Measurements from ENCODE around the gene SLC2A6.

The SLC2A6 gene

DNA sequence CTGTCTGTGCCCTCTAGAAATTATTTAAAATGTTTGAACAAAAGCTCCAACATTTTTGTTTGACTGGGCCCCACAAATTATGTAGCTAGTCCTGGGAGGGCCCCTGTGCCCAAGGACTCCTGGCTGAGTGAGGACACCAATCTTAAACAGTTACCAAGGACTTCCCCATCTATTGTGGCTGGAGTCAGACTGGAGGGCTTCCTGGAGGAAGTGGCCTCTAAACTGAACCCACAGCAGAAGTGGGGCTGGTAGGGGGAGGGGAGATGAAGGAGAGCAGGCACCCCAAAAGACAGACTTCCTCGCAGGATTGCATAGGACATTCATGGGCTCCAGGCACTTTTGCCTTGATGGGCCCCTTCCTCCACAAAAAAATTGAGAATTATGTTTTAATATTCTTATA is 48.7 kb downstream of the SLC2A6 start:
- FAIRE-seq: no peak

DNA sequence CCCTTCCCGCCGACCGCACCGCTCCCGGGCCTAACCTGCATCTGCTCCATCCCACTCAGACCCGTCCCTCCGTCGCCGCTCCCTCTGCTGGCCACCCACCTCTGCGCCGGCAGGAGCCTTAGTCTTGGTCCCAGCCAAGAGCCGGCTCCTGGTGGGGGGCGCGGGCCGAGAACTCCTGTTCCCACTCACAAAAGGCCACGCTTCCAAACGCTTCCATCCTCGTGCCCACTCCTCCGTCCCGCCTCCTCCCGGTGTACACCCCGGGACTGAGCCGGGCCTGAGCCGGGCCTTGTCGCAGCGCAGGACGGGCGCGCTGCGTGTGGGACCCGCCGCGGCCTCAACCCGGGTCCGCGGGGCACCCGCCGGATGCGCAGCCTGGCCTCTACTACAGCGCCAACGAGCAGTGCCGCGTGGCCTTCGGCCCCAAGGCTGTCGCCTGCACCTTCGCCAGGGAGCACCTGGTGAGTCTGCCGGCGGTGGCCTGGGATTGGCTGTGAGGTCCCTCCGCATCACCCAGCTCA is 49.2 kb downstream of the SLC2A6 start:
- FAIRE-seq: no peak

DNA sequence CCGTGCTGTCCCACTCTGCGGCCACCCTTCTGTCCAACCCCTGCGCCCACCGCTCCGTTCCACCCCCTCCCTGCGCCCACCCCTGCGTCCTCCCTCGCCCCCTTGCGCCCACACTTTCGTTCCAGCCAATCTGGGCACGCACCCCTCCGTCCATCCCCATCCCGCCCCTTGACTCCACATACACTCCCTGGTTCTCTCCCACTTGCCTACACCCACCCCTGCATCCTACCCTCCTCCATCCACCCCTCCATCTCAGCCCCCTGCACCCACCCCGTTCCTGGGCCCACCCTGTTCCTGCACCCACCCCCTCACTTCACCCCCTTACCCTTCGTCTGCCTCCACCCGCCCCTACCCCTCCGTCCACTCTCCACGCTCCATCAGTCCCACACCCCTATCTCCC is 49.7 kb downstream of the SLC2A6 start:
- no peak for FAIRE-seq

DNA sequence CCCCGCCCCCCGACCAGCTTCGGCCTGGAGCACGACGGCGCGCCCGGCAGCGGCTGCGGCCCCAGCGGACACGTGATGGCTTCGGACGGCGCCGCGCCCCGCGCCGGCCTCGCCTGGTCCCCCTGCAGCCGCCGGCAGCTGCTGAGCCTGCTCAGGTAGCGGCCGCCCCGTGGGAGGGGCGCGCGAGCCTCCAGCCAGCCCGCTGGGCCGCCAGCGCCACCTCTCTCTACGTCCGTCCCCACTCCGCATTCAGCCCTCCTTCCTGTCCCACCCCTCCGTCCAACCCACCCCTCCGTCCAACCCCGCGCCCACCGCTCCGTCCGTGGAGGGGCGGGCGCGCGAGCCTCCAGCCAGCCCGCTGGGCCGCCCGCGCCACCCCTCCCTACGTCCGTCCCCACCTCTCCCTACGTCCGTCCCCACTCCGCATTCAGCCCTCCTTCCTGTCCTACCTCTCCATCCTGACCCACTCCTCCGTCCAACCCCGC is 50.2 kb downstream of the SLC2A6 start:
- FAIRE-seq: no peak

DNA sequence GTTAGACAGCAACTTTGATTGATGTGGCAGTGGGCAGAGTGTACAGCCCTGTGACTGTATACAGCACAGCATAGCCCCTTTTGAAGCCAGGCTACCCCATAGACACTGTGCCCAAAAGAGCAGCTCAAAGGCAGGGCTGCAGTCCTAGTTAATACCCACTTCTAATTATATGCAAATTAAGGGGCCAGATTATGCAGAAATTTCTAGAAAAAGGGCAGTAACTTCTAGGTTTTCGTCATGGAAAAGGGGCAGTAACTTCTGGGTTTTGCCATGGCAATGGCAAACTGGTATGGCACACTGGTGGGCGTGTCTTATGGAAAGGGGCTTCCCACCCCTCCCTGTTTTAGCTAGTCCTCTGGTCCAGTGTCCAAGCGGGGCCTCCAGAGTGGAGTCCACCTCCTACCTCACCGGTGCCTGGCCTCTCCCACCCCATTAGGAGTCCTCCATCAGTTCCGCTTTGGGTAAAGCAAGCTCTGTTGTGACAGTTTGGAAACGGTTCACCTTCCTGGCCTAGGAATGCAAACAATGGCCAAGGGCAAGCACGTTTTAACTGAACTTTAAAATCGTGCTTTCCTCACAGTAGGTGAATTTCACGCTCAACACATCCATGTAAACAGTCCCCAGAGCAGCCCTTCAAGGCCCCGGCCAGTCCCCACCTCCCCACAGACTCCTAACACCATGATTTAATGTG is 51.1 kb downstream of the SLC2A6 start:
- no peak for FAIRE-seq

DNA sequence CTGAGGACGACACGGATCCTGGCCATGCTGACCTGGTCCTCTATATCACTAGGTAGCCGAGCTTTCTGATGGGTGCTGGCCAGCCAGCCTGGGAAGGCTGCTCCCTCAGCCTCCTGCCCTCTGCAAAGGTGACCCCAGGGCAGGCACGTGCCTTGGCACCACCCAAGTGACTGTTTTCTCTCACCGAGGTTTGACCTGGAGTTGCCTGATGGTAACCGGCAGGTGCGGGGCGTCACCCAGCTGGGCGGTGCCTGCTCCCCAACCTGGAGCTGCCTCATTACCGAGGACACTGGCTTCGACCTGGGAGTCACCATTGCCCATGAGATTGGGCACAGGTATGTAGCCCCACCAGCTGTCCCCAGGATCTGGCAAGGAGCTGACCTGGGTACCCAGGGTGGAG is 52.9 kb downstream of the SLC2A6 start:
- no peak for FAIRE-seq

DNA sequence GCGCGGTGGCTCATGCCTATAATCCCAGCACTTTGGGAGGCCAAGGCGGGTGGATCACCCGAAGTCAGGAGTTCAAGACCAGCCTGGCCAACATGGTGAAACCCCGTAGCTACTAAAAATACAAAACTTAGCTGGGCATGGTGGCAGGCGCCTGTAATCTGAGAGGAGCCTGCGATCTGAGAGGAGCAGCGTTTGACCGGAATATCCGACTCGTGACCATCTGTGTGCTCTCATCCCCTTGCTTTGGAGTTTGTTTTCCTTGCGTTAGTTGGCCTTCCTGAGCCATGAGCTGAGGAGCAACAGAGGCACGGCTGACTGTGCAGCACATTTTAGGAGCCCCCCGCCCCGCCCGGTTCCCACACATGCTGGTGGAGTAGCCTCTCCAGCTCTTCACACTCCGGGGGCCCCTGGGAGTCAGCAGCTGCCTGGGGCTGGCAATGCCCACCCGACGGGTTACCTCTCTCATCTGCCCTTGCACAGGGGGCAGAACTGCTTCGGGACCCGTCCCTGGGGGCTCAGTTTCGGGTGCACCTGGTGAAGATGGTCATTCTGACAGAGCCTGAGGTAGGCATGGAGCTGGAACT is 53.8 kb downstream of the SLC2A6 start:
- FAIRE-seq: no peak

DNA sequence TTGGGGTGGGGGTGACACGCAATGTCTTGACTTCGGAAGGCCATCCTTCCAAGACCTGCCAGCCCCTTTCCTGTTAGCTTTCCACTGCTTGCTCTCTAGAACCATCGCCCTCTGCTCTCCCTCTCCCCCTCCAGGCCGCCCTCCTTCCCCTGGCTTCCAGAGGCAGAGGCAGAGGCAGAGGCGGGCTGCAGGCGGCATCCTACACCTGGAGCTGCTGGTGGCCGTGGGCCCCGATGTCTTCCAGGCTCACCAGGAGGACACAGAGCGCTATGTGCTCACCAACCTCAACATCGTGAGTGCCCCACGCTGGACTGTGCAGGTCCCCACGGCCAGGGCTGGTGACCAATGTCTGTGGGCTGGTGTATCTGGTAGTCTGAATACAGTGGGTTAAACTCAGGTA is 54.7 kb downstream of the SLC2A6 start:
- FAIRE-seq: no peak

DNA sequence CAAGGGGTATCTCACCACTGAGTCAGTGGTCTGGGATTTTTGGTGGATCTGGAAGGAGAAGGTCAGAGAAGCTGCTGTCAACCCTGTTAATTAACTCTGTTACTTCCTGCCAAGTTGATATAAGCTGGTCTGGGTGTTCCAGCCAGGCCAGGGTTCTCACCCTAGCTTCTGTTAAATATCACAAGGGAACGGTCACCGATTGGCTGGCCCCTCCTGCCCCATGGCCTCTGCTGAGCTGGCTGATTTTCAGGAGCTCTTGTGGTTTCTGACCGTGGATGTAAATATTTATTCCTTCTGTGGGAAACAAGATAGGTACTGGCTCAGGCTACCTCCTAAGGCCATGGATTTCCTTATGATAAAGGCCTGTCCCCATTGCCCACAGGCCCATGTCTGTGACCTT is 55.7 kb downstream of the SLC2A6 start:
- no peak for FAIRE-seq

DNA sequence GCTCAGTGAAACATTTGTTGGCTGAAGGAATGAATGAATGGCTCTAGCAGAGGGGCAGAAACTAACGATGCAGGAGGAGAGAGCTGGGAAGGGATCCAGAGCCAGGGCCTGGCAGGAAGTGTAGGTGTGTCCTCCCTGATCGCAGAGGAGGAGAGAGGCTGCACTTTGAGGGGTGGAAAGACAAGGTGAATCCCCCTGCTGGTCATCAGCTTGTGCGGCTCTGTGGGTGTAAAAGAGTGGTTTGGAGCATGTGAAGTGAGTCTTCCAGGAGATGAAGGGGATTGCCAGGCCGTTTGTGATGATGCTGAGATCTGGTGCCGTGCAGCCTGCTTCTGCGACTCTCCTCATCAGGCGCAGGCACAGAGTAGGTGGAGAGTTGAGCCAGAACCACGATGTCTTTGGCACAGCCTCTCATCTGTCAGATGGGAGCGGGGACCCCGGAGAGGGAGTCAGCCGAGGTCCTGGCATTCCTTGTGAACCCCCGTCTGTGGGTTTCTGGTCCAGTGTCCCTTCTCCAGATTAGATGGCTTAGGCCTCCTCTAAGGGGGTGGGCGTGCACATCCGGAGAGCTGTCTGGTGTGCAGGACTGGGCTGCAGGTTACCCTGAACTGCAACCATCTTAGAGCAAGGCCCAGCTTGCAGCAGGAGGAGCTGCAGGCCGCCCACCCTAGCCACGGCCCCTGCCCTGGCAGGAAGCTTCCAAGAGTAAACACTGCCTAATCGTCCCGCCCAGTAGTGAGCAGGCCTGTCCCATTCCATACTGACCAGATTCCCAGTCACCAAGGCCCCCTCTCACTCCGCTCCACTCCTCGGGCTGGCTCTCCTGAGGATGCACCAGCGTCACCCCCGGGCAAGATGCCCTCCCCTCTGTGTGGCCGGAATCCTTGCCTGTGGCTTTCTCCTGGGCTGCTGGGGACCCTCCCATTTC is 57.0 kb downstream of the SLC2A6 start, which contains the start of gene ADAMTS13:
ADAMTS13 (plus strand) TSS at position 753 of the 928 bp plus-strand sequence; CDS start at position 830, 77 bp downstream.
- FAIRE-seq: no peak

Data from TTC549 (cell line).